Stimulated activated CD4-positive, alpha-beta T cell treated with anti-CD3 and anti-CD28 coated beads, Interleukin-15, amount 100 ng/mL, for 1 hour (primary cell): ENCODE results near the gene NUDT7.
A peak's percentile ranks its signal among the peaks of the same experiment; 100 is the strongest.

Experiments
- DNase-seq, 2 donors: peaks; one replicate each; pipeline ENCODE4 v3.0.0-alpha.2; 2020; ENCODE audit warnings: low read depth in 1 of 2, low spot score in 1 of 2

NUDT7 gene

GRCh38 chr16:77722309-77723107 is at the start of gene NUDT7:
NUDT7 (plus strand) TSS chr16:77722514; CDS start chr16:77722583, 69 bp downstream.
- peak; percentile 90 to 98 for DNase-seq

- no peak for DNase-seq
Observed at GRCh38 chr16:77674888-77675287, 47.4 kb upstream of the NUDT7 start.

- peak in 1 of 2 donors; percentile 22 for DNase-seq
Observed at GRCh38 chr16:77675464-77676324, 46.6 kb upstream of the NUDT7 start.

GRCh38 chr16:77677129-77677528 is 45.2 kb upstream of the NUDT7 start:
- no peak for DNase-seq

GRCh38 chr16:77679391-77679790 is 42.9 kb upstream of the NUDT7 start:
- no peak for DNase-seq

- no peak for DNase-seq
Observed at GRCh38 chr16:77679901-77680300, 42.4 kb upstream of the NUDT7 start.

GRCh38 chr16:77680496-77680895 is 41.8 kb upstream of the NUDT7 start:
- no peak for DNase-seq

GRCh38 chr16:77682586-77682985 is 39.7 kb upstream of the NUDT7 start:
- no peak for DNase-seq

GRCh38 chr16:77683397-77684180 is 38.7 kb upstream of the NUDT7 start:
- DNase-seq, result no peak

- no peak for DNase-seq
Observed at GRCh38 chr16:77684181-77684526, 38.2 kb upstream of the NUDT7 start.

- DNase-seq, result no peak
Observed at GRCh38 chr16:77686385-77686784, 35.9 kb upstream of the NUDT7 start.

GRCh38 chr16:77689971-77690370 is 32.3 kb upstream of the NUDT7 start:
- no peak for DNase-seq

- DNase-seq, result no peak
Observed at GRCh38 chr16:77690416-77690815, 31.9 kb upstream of the NUDT7 start.

- DNase-seq, result no peak
Observed at GRCh38 chr16:77692612-77693011, 29.7 kb upstream of the NUDT7 start.

- DNase-seq, result no peak
Observed at GRCh38 chr16:77696149-77696548, 26.2 kb upstream of the NUDT7 start.

- no peak for DNase-seq
Observed at GRCh38 chr16:77700846-77701245, 21.5 kb upstream of the NUDT7 start.

GRCh38 chr16:77705351-77705750 is 17.0 kb upstream of the NUDT7 start:
- DNase-seq, result no peak

- no peak for DNase-seq
Observed at GRCh38 chr16:77711179-77711578, 11.1 kb upstream of the NUDT7 start.

GRCh38 chr16:77711775-77712174 is 10.5 kb upstream of the NUDT7 start:
- DNase-seq, result no peak

GRCh38 chr16:77715145-77715544 is 7.2 kb upstream of the NUDT7 start:
- no peak for DNase-seq

GRCh38 chr16:77721752-77722308 is 484 bp upstream of the NUDT7 start:
- DNase-seq, result no peak
